GM23338 (cell line): ENCODE results near the gene SCIMP. TPM values are rescaled to one million over a fixed set of nuclear protein-coding genes. Genes with fewer than 3 reads are reported as not detected.

Experiments
- EZH2 ChIP-seq: fragments of 200-600 bp; sonication (generic); IDR thresholded peaks from one replicate; pipeline ENCODE4 v1.8.0; 2017; ENCODE audit warnings: antibody characterized with exemption, mild to moderate bottlenecking, low read depth; ENCODE audit not compliant: unreplicated experiment
- EZH2phosphoT487 ChIP-seq: fragments of 200-600 bp; sonication (generic); IDR thresholded peaks from one replicate; pipeline ENCODE4 v1.8.1; 2018; ENCODE audit warnings: antibody characterized with exemption; ENCODE audit not compliant: unreplicated experiment
- NANOG ChIP-seq: IDR thresholded peaks from 2 replicates; pipeline ENCODE4 v1.6.1; 2016; ENCODE audit warnings: antibody characterized with exemption, borderline replicate concordance
- REST ChIP-seq: IDR thresholded peaks from one replicate; pipeline ENCODE4 v1.6.1; 2018; ENCODE audit warnings: antibody characterized with exemption; ENCODE audit not compliant: unreplicated experiment
- ZNF462 ChIP-seq: fragments of 250-450 bp; sonication (Bioruptor Pico); IDR thresholded peaks from 2 replicates; pipeline ENCODE4 v1.5.0; 2020; ENCODE audit warnings: mild to moderate bottlenecking, moderate library complexity
- polyA plus RNA-seq: library from polyadenylated mRNA; unstranded; fragments of >200 nt; fragmentation: Nextera tagmentation; extraction: Ambion mirVana; gene quantifications from 2 replicates; pipeline ENCODE4 v1.2.1, GENCODE V29; 2016
- total RNA-seq: library from RNA; depleted of rRNA; stranded (reverse); fragments of >200 nt; shearing (Covaris generic); gene quantifications from 2 replicates; pipeline ENCODE4 v1.2.3, GENCODE V29; 2014

SCIMP gene
- total and polyA plus RNA-seq, 2 experiments from 2014 or later: 0.36 TPM; not detected in 1

GRCh38 chr17:5272322-5272721 lies 37.7 kb upstream of the SCIMP start (continued):
- TF ChIP-seq ZNF462: no peak
- no peak for TF ChIP-seq EZH2phosphoT487
- TF ChIP-seq NANOG: no peak
- no peak for TF ChIP-seq EZH2
- TF ChIP-seq REST: no peak
